GM18873 (cell line): Measurements from ENCODE around the gene USP54.
"Not testable (repeated sequence)": the region's sequence is repeated elsewhere in the genome, so short reads cannot be mapped to it uniquely, and the experiment has no call there.

Source experiments
- ATAC-seq: cut with Tn5 transposase; IDR thresholded peaks from one replicate; pipeline ENCODE4 v1.9.1; 2021; ENCODE audit warnings: mild to moderate bottlenecking, moderate library complexity, moderate number of reproducible peaks; ENCODE audit not compliant: unreplicated experiment, low FRiP score

The USP54 gene

GRCh38 chr10:73591935-73592699, 975 bp upstream of the USP54 start:
- no peak for ATAC-seq

GRCh38 chr10:73589563-73590126, 1.5 kb downstream of the USP54 start:
- ATAC-seq = no peak

GRCh38 chr10:73588656-73589055, 2.5 kb downstream of the USP54 start:
- no peak for ATAC-seq

- ATAC-seq = no peak
Observed at GRCh38 chr10:73586583-73586984, 4.6 kb downstream of the USP54 start.

GRCh38 chr10:73585327-73585726, 5.8 kb downstream of the USP54 start:
- ATAC-seq = no peak

- no peak for ATAC-seq
Observed at GRCh38 chr10:73584737-73585136, 6.4 kb downstream of the USP54 start.

GRCh38 chr10:73581918-73582317, 9.2 kb downstream of the USP54 start:
- no peak for ATAC-seq

GRCh38 chr10:73578927-73579326, 12.2 kb downstream of the USP54 start:
- ATAC-seq = not testable (repeated sequence)

GRCh38 chr10:73577788-73578187, 13.4 kb downstream of the USP54 start:
- ATAC-seq = no peak

GRCh38 chr10:73576890-73577591, 14.1 kb downstream of the USP54 start:
- no peak for ATAC-seq

- no peak for ATAC-seq
Observed at GRCh38 chr10:73576178-73576889, 14.8 kb downstream of the USP54 start.

GRCh38 chr10:73567025-73567424, 24.1 kb downstream of the USP54 start:
- not testable (repeated sequence) for ATAC-seq

GRCh38 chr10:73561192-73561591, 29.9 kb downstream of the USP54 start:
- no peak for ATAC-seq

- no peak for ATAC-seq
Observed at GRCh38 chr10:73559590-73559989, 31.6 kb downstream of the USP54 start.

- ATAC-seq = no peak
Observed at GRCh38 chr10:73556855-73557254, 34.3 kb downstream of the USP54 start.

- no peak for ATAC-seq
Observed at GRCh38 chr10:73554721-73555120, 36.4 kb downstream of the USP54 start.

GRCh38 chr10:73553761-73554160, 37.4 kb downstream of the USP54 start:
- no peak for ATAC-seq

- ATAC-seq = no peak
Observed at GRCh38 chr10:73552819-73553715, 38.1 kb downstream of the USP54 start.

GRCh38 chr10:73551515-73551914, 39.6 kb downstream of the USP54 start:
- no peak for ATAC-seq

GRCh38 chr10:73545357-73545756, 45.8 kb downstream of the USP54 start:
- no peak for ATAC-seq
